GM18868 (cell line): Measurements from ENCODE around the gene CCDC81.
"Not testable (repeated sequence)": the region's sequence is repeated elsewhere in the genome, so short reads cannot be mapped to it uniquely, and the experiment has no call there.

Experiments
- ATAC-seq: cut with Tn5 transposase; IDR thresholded peaks from one replicate; pipeline ENCODE4 v1.9.1; 2021; ENCODE audit warnings: mild to moderate bottlenecking, moderate library complexity; ENCODE audit not compliant: unreplicated experiment

CCDC81 gene

GRCh38 chr11:86374586-86374985 is at the start of gene CCDC81:
CCDC81 (plus strand) TSS chr11:86374887; CDS start chr11:86375164, 277 bp downstream.
- no peak for ATAC-seq

- no peak for ATAC-seq
Measured at GRCh38 chr11:86335131-86335767, 39.4 kb upstream of the CCDC81 start.

GRCh38 chr11:86337227-86337626 is 37.5 kb upstream of the CCDC81 start:
- ATAC-seq: no peak

GRCh38 chr11:86341382-86341781 is 33.3 kb upstream of the CCDC81 start:
- ATAC-seq: no peak

GRCh38 chr11:86346513-86346912 is 28.2 kb upstream of the CCDC81 start:
- no peak for ATAC-seq

GRCh38 chr11:86355256-86355655 is 19.4 kb upstream of the CCDC81 start:
- ATAC-seq: no peak

GRCh38 chr11:86357412-86357811 is 17.3 kb upstream of the CCDC81 start:
- ATAC-seq: not testable (repeated sequence)

- ATAC-seq: no peak
Measured at GRCh38 chr11:86358720-86359119, 16.0 kb upstream of the CCDC81 start.

GRCh38 chr11:86360775-86361395 is 13.8 kb upstream of the CCDC81 start:
- no peak for ATAC-seq

- ATAC-seq: no peak
Measured at GRCh38 chr11:86363424-86363823, 11.3 kb upstream of the CCDC81 start.

- ATAC-seq: no peak
Measured at GRCh38 chr11:86365546-86365945, 9.1 kb upstream of the CCDC81 start.

- ATAC-seq: no peak
Measured at GRCh38 chr11:86369668-86370067, 5.0 kb upstream of the CCDC81 start.

GRCh38 chr11:86370171-86370570 is 4.5 kb upstream of the CCDC81 start:
- ATAC-seq: no peak

GRCh38 chr11:86370922-86371594 is 3.6 kb upstream of the CCDC81 start:
- ATAC-seq: no peak

- no peak for ATAC-seq
Measured at GRCh38 chr11:86372041-86372440, 2.6 kb upstream of the CCDC81 start.

- ATAC-seq: no peak
Measured at GRCh38 chr11:86372586-86372985, 2.1 kb upstream of the CCDC81 start.

- no peak for ATAC-seq
Measured at GRCh38 chr11:86374069-86374468, 618 bp upstream of the CCDC81 start.

GRCh38 chr11:86377972-86378371 is 3.3 kb downstream of the CCDC81 start:
- ATAC-seq: no peak

- ATAC-seq: no peak
Measured at GRCh38 chr11:86380295-86381059, 5.8 kb downstream of the CCDC81 start.

GRCh38 chr11:86383041-86383955 is 8.6 kb downstream of the CCDC81 start:
- no peak for ATAC-seq
